ENCODE measurements around the gene SYT1. TPM values are rescaled to one million over a fixed set of nuclear protein-coding genes. Genes with fewer than 3 reads are reported as not detected.

Gene SYT1
- total and polyA plus RNA-seq, 10 donors, result 0.56 to 7.3 (median 2.6) TPM

GRCh38 chr12:79415321-79415720, 550.7 kb downstream of the SYT1 start:
- TF ChIP-seq POLR2A (IDR thresholded peaks at IDR 0.05), result no peak
- TF ChIP-seq, protein P1, sequence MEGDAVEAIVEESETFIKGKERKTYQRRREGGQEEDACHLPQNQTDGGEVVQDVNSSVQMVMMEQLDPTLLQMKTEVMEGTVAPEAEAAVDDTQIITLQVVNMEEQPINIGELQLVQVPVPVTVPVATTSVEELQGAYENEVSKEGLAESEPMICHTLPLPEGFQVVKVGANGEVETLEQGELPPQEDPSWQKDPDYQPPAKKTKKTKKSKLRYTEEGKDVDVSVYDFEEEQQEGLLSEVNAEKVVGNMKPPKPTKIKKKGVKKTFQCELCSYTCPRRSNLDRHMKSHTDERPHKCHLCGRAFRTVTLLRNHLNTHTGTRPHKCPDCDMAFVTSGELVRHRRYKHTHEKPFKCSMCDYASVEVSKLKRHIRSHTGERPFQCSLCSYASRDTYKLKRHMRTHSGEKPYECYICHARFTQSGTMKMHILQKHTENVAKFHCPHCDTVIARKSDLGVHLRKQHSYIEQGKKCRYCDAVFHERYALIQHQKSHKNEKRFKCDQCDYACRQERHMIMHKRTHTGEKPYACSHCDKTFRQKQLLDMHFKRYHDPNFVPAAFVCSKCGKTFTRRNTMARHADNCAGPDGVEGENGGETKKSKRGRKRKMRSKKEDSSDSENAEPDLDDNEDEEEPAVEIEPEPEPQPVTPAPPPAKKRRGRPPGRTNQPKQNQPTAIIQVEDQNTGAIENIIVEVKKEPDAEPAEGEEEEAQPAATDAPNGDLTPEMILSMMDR (IDR thresholded peaks at IDR 0.05 in 8 of 11, conservative IDR thresholded peaks at IDR 0.05 in 3 of 11), result no peak
- TF ChIP-seq POLR2AphosphoS5 (IDR thresholded peaks at IDR 0.05), result no peak
- Histone ChIP-seq H3K4me1 (no peaks in the 10 kb centered on the region), H3K36me3 (no peaks in the 10 kb centered on the region), H3K4me3 (no peak overlapping the region), H3K27me3 (replicated peaks in 1 of 7) (no peaks in the 10 kb centered on the region), H3K9me3 (no peaks in the 10 kb centered on the region), H3K27ac (no peak overlapping the region)
- 65 to 77% (median 67%) methylated on average over 2 of the region's 2 CpGs for WGBS, 5 donors
- no peak for DNase-seq
- intact Hi-C loops (cut with DNase I; ENCODE audit: low total_unique reads), result no loop called here

DNA sequence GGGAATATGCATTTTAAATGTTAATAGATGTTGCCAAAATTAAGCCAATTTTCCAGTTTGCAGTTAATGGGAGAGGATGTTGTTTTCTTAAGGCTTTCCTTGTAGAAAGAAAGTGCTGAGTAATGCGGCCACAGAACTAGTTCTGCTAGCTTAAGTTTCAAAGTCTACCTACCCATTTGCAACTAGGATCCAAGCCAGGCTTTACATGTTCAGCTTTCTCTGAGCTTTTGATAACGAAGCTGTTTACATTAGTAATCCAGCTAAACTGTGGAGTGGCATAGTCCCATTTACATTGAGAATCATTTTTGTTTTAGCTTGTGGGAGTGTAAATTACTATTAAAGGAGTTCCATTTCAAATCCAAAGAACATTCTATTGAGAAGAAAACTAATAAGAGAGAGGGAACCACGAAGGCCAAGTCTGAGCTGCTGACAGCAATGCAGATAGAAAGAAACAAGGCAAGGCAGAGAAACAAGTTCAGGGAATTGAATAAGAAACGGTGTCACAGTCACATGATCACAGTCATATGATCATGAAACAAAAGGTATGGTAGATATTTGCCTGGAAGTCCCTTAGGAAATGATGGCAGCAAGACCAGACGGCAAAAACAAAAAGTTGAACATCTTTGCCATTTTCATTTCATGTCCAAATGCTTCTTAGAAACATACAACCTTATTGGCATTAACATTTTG, 551.3 kb downstream of the SYT1 start:
- Histone ChIP-seq H3K9me3 (no peaks in the 10 kb centered on the region), H3K4me3 (no peak overlapping the region), H3K4me1 (no peaks in the 10 kb centered on the region), H3K27ac (no peak overlapping the region), H3K27me3 (replicated peaks in 1 of 7) (no peaks in the 10 kb centered on the region), H3K36me3 (no peaks in the 10 kb centered on the region)
- no peak for DNase-seq
- intact Hi-C loops (cut with DNase I; ENCODE audit: low total_unique reads), result no loop called here
- WGBS, 5 donors, result 55 to 75% (median 69%) methylated on average over 5 of the region's 5 CpGs
- TF ChIP-seq, protein P1 (IDR thresholded peaks at IDR 0.05 in 8 of 11, conservative IDR thresholded peaks at IDR 0.05 in 3 of 11), result no peak
- no peak for TF ChIP-seq POLR2AphosphoS5 (IDR thresholded peaks at IDR 0.05)
- TF ChIP-seq POLR2A (IDR thresholded peaks at IDR 0.05), result no peak

- intact Hi-C loops (cut with DNase I; ENCODE audit: low total_unique reads), result no loop called here
- Histone ChIP-seq H3K9me3 (no peaks in the 10 kb centered on the region), H3K36me3 (no peaks in the 10 kb centered on the region), H3K27me3 (replicated peaks in 1 of 7) (no peaks in the 10 kb centered on the region), H3K4me1 (no peaks in the 10 kb centered on the region), H3K4me3 (no peak overlapping the region), H3K27ac (no peak overlapping the region)
- no peak for DNase-seq
- TF ChIP-seq POLR2AphosphoS5 (IDR thresholded peaks at IDR 0.05), result no peak
- TF ChIP-seq, protein P1 (IDR thresholded peaks at IDR 0.05 in 8 of 11, conservative IDR thresholded peaks at IDR 0.05 in 3 of 11), result peak in 1 of 11 experiments; percentile 17
These were observed 555.6 kb downstream of the SYT1 start for GRCh38 chr12:79420146-79420618.

GRCh38 chr12:79421236-79421740, 556.7 kb downstream of the SYT1 start:
- no peak for DNase-seq
- Histone ChIP-seq H3K27ac (no peak overlapping the region), H3K27me3 (replicated peaks in 1 of 7) (no peaks in the 10 kb centered on the region), H3K9me3 (no peaks in the 10 kb centered on the region), H3K4me3 (no peak overlapping the region), H3K36me3 (no peaks in the 10 kb centered on the region), H3K4me1 (no peaks in the 10 kb centered on the region)
- WGBS, 5 donors, result 70 to 97% (median 88%) methylated on average over 1 of the region's 1 CpG
- TF ChIP-seq POLR2AphosphoS5 (IDR thresholded peaks at IDR 0.05) (no peak), POLR2A (IDR thresholded peaks at IDR 0.05) (no peak)
- TF ChIP-seq, protein P1 (IDR thresholded peaks at IDR 0.05 in 8 of 11, conservative IDR thresholded peaks at IDR 0.05 in 3 of 11), result no peak
- intact Hi-C loops (cut with DNase I; ENCODE audit: low total_unique reads), result no loop called here
